Coronary artery (tissue), 2 donors: ENCODE data around the gene SNAP91.

Experiments used
- DNase-seq: peaks from one replicate; pipeline ENCODE4 v3.0.0-alpha.2; 2017; ENCODE audit warnings: low spot score
- H3K27ac ChIP-seq, 2 donors: fragments of 200-600 bp; sonication (generic); one replicate each; pipeline ENCODE4 v1.5.1; 2016 to 2019
- H3K4me3 ChIP-seq: fragments of 200-600 bp; sonication (generic); 2 replicates; pipeline ENCODE4 v1.5.1; 2016; ENCODE audit warnings: mild to moderate bottlenecking, moderate library complexity
- CTCF ChIP-seq: fragments of 200-600 bp; sonication (generic); IDR thresholded peaks from one replicate; pipeline ENCODE4 v1.5.1; 2019; ENCODE audit warnings: antibody characterized with exemption

Gene SNAP91

GRCh38 chr6:83603551-83603950, 105.3 kb downstream of the SNAP91 start:
- no peak for DNase-seq
- Histone ChIP-seq H3K4me3 (no peak overlapping the region), H3K27ac (no peak overlapping the region)
- no peak for TF ChIP-seq CTCF

GRCh38 chr6:83601119-83601518, 107.8 kb downstream of the SNAP91 start:
- DNase-seq: no peak
- H3K27ac ChIP-seq: no peak overlapping the region
- peak overlapping the region; percentile 32 for H3K4me3 ChIP-seq
- TF ChIP-seq CTCF: no peak

GRCh38 chr6:83600459-83600858, 108.4 kb downstream of the SNAP91 start:
- no peak overlapping the region for H3K4me3 ChIP-seq
- H3K27ac ChIP-seq: no peak overlapping the region
- no peak for TF ChIP-seq CTCF
- no peak for DNase-seq

- no peak for TF ChIP-seq CTCF
- H3K4me3 ChIP-seq: no peak overlapping the region
- no peak overlapping the region for H3K27ac ChIP-seq
- DNase-seq: no peak
Observed at GRCh38 chr6:83597511-83597910, 111.4 kb downstream of the SNAP91 start.

GRCh38 chr6:83597051-83597450, 111.8 kb downstream of the SNAP91 start:
- Histone ChIP-seq H3K27ac (no peak overlapping the region), H3K4me3 (no peak overlapping the region)
- TF ChIP-seq CTCF: no peak
- no peak for DNase-seq

- TF ChIP-seq CTCF: no peak
- Histone ChIP-seq H3K27ac (no peak overlapping the region), H3K4me3 (no peak overlapping the region)
- DNase-seq: no peak
Observed at GRCh38 chr6:83594941-83595340, 114.0 kb downstream of the SNAP91 start.

GRCh38 chr6:83593395-83593785, 115.5 kb downstream of the SNAP91 start:
- no peak for DNase-seq
- no peak for TF ChIP-seq CTCF
- Histone ChIP-seq H3K4me3 (no peak overlapping the region), H3K27ac (no peak overlapping the region)
